Parathyroid adenoma (tissue), 2 donors: ENCODE measurements around the gene RSPH6A.

ENCODE experiments used
- H2AFZ ChIP-seq: fragments of 300-600 bp; sonication (generic); one replicate; pipeline ENCODE4 v1.7.0; 2017; ENCODE audit warnings: antibody characterized with exemption, mild to moderate bottlenecking
- H3K27ac ChIP-seq: fragments of 300-600 bp; sonication (generic); one replicate; pipeline ENCODE4 v1.7.0; 2017
- H3K27me3 ChIP-seq: fragments of 300-600 bp; sonication (generic); one replicate; pipeline ENCODE4 v1.7.0; 2017; ENCODE audit warnings: low read length; ENCODE audit not compliant: control insufficient read depth, insufficient read depth
- H3K36me3 ChIP-seq: fragments of 300-600 bp; sonication (generic); one replicate; pipeline ENCODE4 v1.7.0; 2017; ENCODE audit warnings: low read length; ENCODE audit not compliant: control insufficient read depth, insufficient read depth
- H3K4me1 ChIP-seq: fragments of 300-600 bp; sonication (generic); one replicate; pipeline ENCODE4 v1.7.0; 2017; ENCODE audit warnings: control low read depth
- H3K4me2 ChIP-seq: fragments of 300-600 bp; sonication (generic); one replicate; pipeline ENCODE4 v1.7.0; 2017; ENCODE audit warnings: low read length
- H3K4me3 ChIP-seq: fragments of 300-600 bp; sonication (generic); one replicate; pipeline ENCODE4 v1.7.0; 2017; ENCODE audit warnings: low read depth, low read length
- H3K79me2 ChIP-seq: fragments of 300-600 bp; sonication (generic); one replicate; pipeline ENCODE4 v1.7.0; 2017; ENCODE audit warnings: control low read depth
- H3K9ac ChIP-seq: fragments of 300-600 bp; sonication (generic); one replicate; pipeline ENCODE4 v1.7.0; 2017; ENCODE audit warnings: mild to moderate bottlenecking
- H3K9me3 ChIP-seq: fragments of 300-600 bp; sonication (generic); one replicate; pipeline ENCODE4 v1.7.0; 2017; ENCODE audit warnings: low read length; ENCODE audit not compliant: control insufficient read depth
- CTCF ChIP-seq: fragments of 300-600 bp; sonication (generic); IDR thresholded peaks from one replicate; pipeline ENCODE4 v1.7.0; 2017; ENCODE audit warnings: antibody characterized with exemption, mild to moderate bottlenecking
- donor health status: primary hyperparathyroidism.

RSPH6A gene

GRCh38 chr19:45784096-45784495 lies 31.0 kb downstream of the RSPH6A start:
- Histone ChIP-seq H3K27me3 (no peaks in the 10 kb centered on the region), H3K9ac (no peak overlapping the region), H3K36me3 (no peaks in the 10 kb centered on the region), H3K4me1 (peaks cover 10% of the 10 kb centered on the region), H3K4me2 (no peak overlapping the region), H3K79me2 (peaks cover 2% of the 10 kb centered on the region), H3K27ac (no peak overlapping the region), H3K4me3 (no peak overlapping the region), H3K9me3 (no peaks in the 10 kb centered on the region), H2AFZ (no peak overlapping the region)
- no peak for TF ChIP-seq CTCF

DNA sequence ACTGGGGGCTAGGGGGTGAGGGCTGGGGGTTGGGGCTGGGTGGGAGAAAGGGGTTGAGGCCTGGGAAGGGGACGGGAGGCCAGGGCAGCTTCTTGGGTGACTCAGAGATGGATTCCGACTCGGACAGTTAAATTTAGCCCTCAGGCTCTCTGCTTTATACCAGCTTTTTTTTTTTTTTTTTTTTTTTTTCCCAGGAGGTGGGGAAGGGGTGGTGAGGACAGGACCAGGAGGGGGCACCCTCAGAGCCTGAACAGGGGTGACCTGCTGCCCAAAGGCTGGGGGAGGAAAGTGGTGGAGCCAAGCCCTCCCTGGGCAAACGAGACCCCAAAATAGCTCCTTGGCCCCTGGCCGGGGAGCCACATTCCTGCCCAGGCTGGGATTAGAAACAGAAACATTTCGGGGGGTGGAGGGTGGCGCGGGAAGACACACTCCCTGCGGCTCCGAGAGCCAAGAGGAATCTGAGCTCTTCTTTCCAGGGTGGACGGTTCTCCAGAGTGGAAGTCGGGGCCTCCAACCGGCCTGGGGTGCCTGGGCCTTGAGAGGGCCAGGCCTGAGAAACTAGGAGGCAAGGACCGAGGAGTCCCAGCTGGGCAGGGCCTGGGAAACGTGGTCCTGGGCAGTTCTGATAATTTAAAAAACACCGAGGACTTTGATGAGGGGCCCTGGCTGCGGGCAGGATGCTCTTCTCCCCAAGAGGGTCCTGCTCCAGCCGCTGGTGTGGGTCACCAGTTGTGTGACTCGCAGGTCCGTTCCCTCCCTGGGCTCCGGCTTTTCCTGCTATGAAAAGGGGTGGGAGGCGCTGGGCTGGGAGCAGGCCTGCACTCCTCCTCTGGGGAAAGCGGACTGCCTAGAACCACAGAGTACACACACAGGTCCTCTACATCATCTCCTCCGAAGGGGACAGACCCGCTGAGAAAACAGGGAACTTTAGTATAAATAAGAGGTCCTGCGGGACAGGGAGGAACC lies 32.0 kb downstream of the RSPH6A start:
- peak overlapping the region; percentile 39 for H3K27ac ChIP-seq
- H3K4me1 ChIP-seq: peaks cover 10% of the 10 kb centered on the region
- H2AFZ ChIP-seq: no peak overlapping the region
- no peak for TF ChIP-seq CTCF
- no peak overlapping the region for H3K4me3 ChIP-seq
- no peaks in the 10 kb centered on the region for H3K9me3 ChIP-seq
- H3K79me2 ChIP-seq: peaks cover 2% of the 10 kb centered on the region
- H3K36me3 ChIP-seq: no peaks in the 10 kb centered on the region
- H3K27me3 ChIP-seq: no peaks in the 10 kb centered on the region
- H3K9ac ChIP-seq: no peak overlapping the region
- no peak overlapping the region for H3K4me2 ChIP-seq

DNA sequence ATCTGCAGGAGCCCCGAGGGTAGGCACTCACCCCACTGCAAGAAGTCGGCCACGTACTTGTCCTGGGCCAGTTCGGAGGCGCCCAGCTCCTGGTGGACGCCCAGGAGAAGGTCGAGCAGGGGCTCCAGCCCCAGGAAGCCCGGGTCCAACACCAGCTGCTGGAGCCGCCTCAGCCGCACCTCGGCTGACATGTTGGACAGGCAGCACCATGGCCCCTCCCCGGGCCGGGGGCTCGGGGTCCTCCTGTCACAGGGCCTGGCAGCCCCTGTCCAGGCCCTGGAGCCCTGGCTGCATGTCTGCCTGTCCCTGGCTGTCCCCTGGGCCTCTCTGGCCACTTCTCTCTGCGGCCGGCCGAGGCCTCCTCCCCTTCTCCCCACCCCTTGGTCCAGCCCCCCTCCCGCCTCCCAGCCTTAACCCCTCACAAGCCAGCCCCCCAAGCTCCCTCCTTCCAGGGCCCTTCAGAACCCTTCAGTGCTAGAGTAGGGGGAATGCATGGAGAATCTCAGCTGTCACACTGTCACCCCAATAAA lies 32.9 kb downstream of the RSPH6A start, which contains the start of gene DMPK:
DMPK (minus strand) TSS at position 329 of the 530 bp plus-strand sequence; CDS start at position 191, 138 bp downstream.
- no peak for TF ChIP-seq CTCF
- peak within 1 kb of the TSS; percentile 39 for H3K27ac ChIP-seq
- no peak within 1 kb of the TSS for H3K4me2 ChIP-seq
- H3K4me1 ChIP-seq: peaks cover 10% of the 10 kb centered on the region
- H3K4me3 ChIP-seq: no peak within 1 kb of the TSS
- H3K27me3 ChIP-seq: no peaks in the 10 kb centered on the region
- no peak within 1 kb of the TSS for H3K9ac ChIP-seq
- no peaks in the 10 kb centered on the region for H3K9me3 ChIP-seq
- no peaks in the 10 kb centered on the region for H3K36me3 ChIP-seq
- no peak within 1 kb of the TSS for H2AFZ ChIP-seq
- peaks cover 2% of the 10 kb centered on the region for H3K79me2 ChIP-seq

DNA sequence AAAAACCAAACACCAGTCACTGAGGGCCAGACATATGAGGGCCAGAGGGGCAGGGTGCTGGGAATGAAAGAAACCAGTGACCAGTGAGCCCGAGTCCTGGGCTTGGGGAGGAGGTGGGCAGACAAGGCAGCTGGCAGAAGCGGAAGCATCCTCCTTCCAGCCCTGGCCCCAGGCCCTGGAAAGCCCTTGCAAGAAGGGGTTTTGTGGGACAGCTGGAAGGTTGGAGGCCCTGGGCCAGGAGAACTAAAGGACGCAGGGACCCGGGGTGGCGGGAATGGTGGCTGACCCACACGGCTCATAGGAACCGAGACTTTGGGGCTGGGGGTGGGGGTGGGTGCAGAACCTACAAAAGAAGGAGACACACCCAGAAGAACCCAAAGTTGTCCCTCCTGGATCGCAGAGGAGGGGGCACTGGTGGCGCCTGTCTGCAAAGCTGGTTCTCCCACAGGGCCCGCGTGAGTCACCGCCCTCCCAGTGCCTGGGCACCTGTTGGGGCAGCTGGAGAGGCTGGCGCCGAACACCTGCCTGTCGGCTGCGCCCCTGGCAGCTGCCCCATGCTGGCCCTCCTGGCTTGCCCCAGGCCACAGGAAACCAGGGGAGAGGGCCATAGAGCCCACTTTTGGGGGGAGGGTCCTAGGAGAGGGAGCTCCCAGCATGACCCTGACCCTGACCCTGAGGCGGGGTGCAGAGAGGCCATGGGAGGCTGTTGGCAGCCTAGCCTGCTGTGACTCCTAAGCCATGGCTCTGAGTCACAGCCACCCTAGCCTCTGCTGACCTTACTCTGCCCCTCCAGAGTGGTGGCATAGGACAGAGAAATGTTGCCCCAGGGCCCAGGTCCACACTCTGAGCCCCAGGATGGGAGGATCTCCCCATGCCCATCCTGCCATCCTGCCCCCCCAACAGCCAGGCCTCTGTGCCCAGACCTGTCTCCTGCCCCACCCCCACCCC lies 33.6 kb downstream of the RSPH6A start:
- peaks cover 10% of the 10 kb centered on the region for H3K4me1 ChIP-seq
- H2AFZ ChIP-seq: no peak overlapping the region
- no peak overlapping the region for H3K27ac ChIP-seq
- no peaks in the 10 kb centered on the region for H3K9me3 ChIP-seq
- H3K27me3 ChIP-seq: no peaks in the 10 kb centered on the region
- H3K79me2 ChIP-seq: peaks cover 2% of the 10 kb centered on the region
- no peak for TF ChIP-seq CTCF
- no peaks in the 10 kb centered on the region for H3K36me3 ChIP-seq
- H3K4me2 ChIP-seq: no peak overlapping the region
- no peak overlapping the region for H3K4me3 ChIP-seq
- H3K9ac ChIP-seq: no peak overlapping the region
